Activated naive CD4-positive, alpha-beta T cell treated with anti-CD3 and anti-CD28 coated beads, Interleukin-2, amount 10 ng/mL, durations not matched to agents 7 days and 5 days (primary cell): ENCODE measurements around the gene CFAP299.
"Not testable (repeated sequence)": the region's sequence is repeated elsewhere in the genome, so short reads cannot be mapped to it uniquely, and the experiment has no call there.

ENCODE experiments used
- CTCF ChIA-PET: fragments of 350-600 bp; sonication (Branson Sonifier 250); formaldehyde crosslinking; loops from one replicate; lab custom pipeline; 2021; ENCODE audit warnings: antibody characterized with exemption; lab: Charles Lee
- DNase-seq: peaks from one replicate; pipeline ENCODE4 v3.0.0-alpha.2; 2020
- H3K27ac Mint-ChIP-seq: one replicate; pipeline ENCODE4 v1.8.0; 2021; ENCODE audit warnings: mild to moderate bottlenecking, moderate library complexity, mixed read lengths
- H3K27me3 Mint-ChIP-seq: one replicate; pipeline ENCODE4 v1.8.0; 2021; ENCODE audit warnings: mild to moderate bottlenecking, mixed read lengths
- H3K36me3 Mint-ChIP-seq: one replicate; pipeline ENCODE4 v1.8.0; 2021; ENCODE audit warnings: mixed read lengths
- H3K4me1 Mint-ChIP-seq: one replicate; pipeline ENCODE4 v1.8.0; 2021; ENCODE audit warnings: mixed read lengths
- H3K4me3 Mint-ChIP-seq: one replicate; pipeline ENCODE4 v1.8.0; 2021; ENCODE audit warnings: mild to moderate bottlenecking, moderate library complexity, mixed read lengths
- H3K9me3 Mint-ChIP-seq: one replicate; pipeline ENCODE4 v1.8.0; 2021; ENCODE audit warnings: mixed read lengths

Gene CFAP299

DNA sequence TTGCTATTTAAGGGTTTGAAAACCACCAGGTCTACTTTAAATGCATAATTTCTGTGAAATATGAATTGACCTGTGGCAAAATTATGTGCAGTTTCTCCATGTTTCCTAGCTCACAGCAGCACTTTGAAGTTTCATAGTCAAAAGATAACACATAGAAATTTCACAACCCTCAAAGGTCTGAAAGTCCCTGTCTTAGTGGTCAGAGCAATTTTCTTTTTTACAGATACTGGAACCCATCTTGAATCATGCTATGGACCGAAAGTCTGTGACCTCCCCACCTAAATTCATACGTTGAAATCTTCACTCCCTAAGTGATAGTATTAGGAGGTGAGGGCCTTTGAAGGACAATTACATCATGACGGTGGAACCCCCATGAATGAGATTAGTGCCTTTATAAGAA lies 454.6 kb downstream of the CFAP299 start:
- H3K4me3 Mint-ChIP-seq: no peak overlapping the region
- no peak for DNase-seq
- CTCF ChIA-PET: no interaction called here
- peaks cover 6% of the 10 kb centered on the region for H3K4me1 Mint-ChIP-seq
- no peaks in the 10 kb centered on the region for H3K27me3 Mint-ChIP-seq
- H3K27ac Mint-ChIP-seq: no peak overlapping the region
- no peaks in the 10 kb centered on the region for H3K36me3 Mint-ChIP-seq
- H3K9me3 Mint-ChIP-seq: peaks cover 1% of the 10 kb centered on the region

DNA sequence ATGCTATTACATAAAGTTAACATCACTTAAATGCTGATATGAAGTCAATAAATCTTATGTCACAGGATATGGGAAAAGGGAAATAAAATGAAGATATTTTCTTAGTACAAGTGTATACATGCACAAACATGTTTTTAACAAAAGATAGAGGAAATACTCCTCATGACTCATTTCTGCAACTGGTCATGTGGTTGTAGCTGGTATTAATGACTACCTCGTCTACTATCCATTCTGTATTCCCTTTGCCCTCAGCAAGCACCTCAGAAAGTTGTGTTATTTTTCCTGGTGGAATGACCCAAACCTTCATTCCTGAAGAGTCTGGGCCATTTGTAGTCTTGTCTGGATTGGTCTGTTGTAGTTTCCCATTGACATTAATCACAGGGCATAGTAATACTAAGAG lies 458.1 kb downstream of the CFAP299 start:
- H3K9me3 Mint-ChIP-seq: peaks cover 14% of the 10 kb centered on the region
- H3K36me3 Mint-ChIP-seq, CTCF ChIA-PET, H3K4me3 Mint-ChIP-seq, H3K27ac Mint-ChIP-seq, DNase-seq, H3K4me1 Mint-ChIP-seq, H3K27me3 Mint-ChIP-seq: not testable (repeated sequence)

DNA sequence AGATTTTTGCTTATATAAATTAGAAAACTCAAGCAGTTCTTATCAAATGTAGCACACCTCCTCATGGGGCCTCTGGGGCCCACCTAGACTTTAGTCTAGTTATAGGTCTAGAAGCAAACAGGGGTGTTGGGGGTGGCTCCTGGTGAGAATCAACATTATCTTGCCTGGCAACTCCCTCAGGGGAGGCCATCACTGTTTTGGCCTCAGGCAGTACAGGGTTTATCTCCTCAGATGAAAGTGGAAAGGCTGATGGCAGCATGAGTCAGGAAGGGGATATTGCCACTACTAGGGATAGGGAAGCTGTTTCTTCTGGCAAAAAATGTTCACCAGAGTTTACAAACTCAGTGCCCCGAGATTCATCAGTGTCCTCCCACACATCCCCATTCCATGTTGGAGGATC lies 462.6 kb downstream of the CFAP299 start:
- peak; percentile 28 for DNase-seq
- Mint-ChIP-seq H3K27ac (no peak overlapping the region), H3K27me3 (no peaks in the 10 kb centered on the region), H3K4me1 (no peaks in the 10 kb centered on the region), H3K9me3 (peaks cover 14% of the 10 kb centered on the region), H3K4me3 (no peak overlapping the region), H3K36me3 (no peaks in the 10 kb centered on the region)
- CTCF ChIA-PET: no interaction called here

DNA sequence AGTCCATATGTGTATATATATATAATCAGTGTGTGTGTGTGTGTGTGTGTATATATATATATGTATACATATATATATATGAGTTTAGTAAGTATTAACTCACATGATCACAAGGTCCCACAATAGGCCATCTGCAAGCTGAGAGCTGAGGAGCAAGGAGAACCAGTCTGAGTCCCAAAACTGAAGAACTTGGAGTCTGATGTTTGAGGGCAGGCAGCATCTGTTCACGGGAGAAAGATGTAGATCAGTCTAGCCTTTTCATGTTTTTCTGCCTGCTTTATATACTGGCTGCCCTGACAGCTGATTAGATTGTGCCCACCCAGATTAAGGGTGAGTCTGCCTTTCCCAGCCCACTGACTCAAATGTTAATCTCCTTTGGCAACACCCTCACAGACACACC lies 465.2 kb downstream of the CFAP299 start:
- H3K4me1 Mint-ChIP-seq, H3K27me3 Mint-ChIP-seq, H3K36me3 Mint-ChIP-seq, H3K27ac Mint-ChIP-seq, CTCF ChIA-PET, H3K4me3 Mint-ChIP-seq: not testable (repeated sequence)
- peaks cover 13% of the 10 kb centered on the region for H3K9me3 Mint-ChIP-seq
- peak; percentile 31 for DNase-seq

DNA sequence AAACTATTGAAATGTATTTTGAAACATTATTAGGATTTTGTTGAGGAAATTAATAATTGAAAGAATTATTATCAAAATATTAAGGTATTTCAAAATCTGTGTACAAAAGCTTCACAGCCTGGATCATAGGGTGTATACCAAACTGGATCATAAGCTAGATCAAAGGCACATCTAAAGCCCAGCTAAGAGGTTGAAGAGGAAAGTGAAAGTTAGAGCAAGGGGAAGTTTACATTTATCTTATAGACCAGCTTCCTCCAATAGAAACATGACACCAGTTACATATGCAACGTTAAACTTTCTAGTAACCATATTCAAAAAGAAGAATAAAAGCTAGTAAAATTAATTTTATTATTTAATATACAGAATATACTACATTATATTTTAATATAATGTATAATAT lies 467.8 kb downstream of the CFAP299 start:
- H3K9me3 Mint-ChIP-seq: peaks cover under 1% of the 10 kb centered on the region
- H3K27ac Mint-ChIP-seq: no peak overlapping the region
- CTCF ChIA-PET: interaction anchor here (1.6 kb wide), 1 partner anchor 9 kb away, joined by 3 read pairs; no protein-coding TSS in a partner anchor

DNA sequence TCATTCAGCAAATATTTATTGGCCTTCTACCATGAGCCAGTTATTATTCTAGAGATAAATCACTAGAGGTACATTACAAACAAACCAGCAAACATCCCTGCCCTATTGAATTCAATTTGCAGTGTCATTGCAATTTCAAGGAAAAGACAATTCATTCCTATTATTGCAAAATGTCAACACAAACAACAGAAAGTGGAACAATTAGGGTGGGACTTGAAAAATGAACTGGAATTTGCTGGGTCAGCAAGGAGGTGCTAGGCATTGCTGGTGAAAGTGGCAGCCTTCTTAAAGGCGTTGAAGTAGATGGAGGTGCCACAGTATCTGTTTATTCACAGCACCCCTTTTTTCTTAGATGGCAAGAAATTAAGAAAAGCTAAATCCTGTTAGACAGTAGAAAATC lies 470.9 kb downstream of the CFAP299 start:
- no peaks in the 10 kb centered on the region for H3K4me1 Mint-ChIP-seq
- no peak for DNase-seq
- H3K27me3 Mint-ChIP-seq: no peaks in the 10 kb centered on the region
- H3K36me3 Mint-ChIP-seq: no peaks in the 10 kb centered on the region
- no peaks in the 10 kb centered on the region for H3K9me3 Mint-ChIP-seq
- CTCF ChIA-PET: no interaction called here
- no peak overlapping the region for H3K4me3 Mint-ChIP-seq
- H3K27ac Mint-ChIP-seq: no peak overlapping the region

More for the DNA sequence above, 467.8 kb downstream of the CFAP299 start:
- Mint-ChIP-seq H3K4me1 (no peaks in the 10 kb centered on the region), H3K36me3 (no peaks in the 10 kb centered on the region), H3K4me3 (no peak overlapping the region), H3K27me3 (no peaks in the 10 kb centered on the region)
- no peak for DNase-seq

DNA sequence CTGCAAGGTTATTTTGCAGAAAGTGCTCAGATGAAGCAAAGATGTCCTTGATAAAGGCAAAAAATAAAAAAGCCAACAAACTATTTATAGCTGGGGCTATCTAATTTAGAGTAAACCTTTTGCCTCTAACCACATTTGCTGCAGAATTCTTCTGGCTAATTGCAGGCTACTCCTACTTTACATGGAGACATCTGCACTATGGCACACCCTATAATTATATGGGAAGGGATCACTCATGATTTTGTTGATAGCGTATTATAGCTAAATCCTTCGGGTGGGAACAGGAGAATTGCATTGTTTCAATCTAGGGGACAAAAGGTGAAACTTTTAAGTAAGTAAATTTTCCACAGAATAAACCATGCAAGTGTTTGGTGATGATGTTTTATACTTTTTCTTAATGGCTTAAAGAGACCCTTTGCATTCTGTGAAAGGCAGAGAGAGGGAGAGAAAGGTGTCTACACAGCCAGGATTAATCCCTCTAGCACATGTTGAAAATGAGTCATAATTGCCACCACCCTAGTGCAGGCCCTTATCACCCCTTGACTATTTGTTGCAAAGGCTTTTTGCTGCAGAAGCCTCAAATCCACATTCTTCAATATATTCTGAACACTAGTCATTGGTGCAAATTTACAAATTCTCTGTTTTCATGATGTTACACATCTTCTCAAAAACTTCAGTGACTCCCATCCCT lies 473.7 kb downstream of the CFAP299 start:
- DNase-seq: no peak
- CTCF ChIA-PET: interaction anchor here (0.8 kb wide), 1 partner anchor 12 kb away, joined by 3 read pairs; no protein-coding TSS in a partner anchor

DNA sequence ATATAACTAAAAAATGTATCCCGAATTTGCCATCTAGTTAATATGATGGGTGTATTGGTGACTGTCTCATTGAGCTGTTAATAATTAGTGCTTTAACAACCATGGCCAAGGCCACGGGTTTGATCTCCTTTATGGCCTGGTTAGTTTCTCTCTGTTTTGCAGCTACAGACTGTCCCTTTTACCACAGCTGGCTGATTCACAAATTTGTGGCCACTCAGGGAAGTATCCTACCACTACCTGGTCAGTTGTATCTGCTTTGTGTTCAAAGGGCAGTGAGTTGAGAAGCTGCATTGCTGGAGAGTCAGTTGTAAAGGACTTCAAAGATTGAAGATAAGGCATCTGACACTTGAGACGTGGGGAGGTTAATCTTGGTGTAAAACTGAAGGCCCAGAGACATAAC lies 475.9 kb downstream of the CFAP299 start:
- Mint-ChIP-seq H3K36me3 (no peaks in the 10 kb centered on the region), H3K27ac (no peak overlapping the region), H3K4me3 (no peak overlapping the region), H3K9me3 (no peaks in the 10 kb centered on the region), H3K27me3 (no peaks in the 10 kb centered on the region), H3K4me1 (no peaks in the 10 kb centered on the region)
- CTCF ChIA-PET: interaction anchor here (0.9 kb wide), 1 partner anchor 9 kb away, joined by 3 read pairs; no protein-coding TSS in a partner anchor
- no peak for DNase-seq

More for the DNA sequence above, 473.7 kb downstream of the CFAP299 start:
- no peaks in the 10 kb centered on the region for H3K9me3 Mint-ChIP-seq
- no peak overlapping the region for H3K4me3 Mint-ChIP-seq
- H3K4me1 Mint-ChIP-seq: no peaks in the 10 kb centered on the region
- H3K27me3 Mint-ChIP-seq: no peaks in the 10 kb centered on the region
- no peak overlapping the region for H3K27ac Mint-ChIP-seq
- no peaks in the 10 kb centered on the region for H3K36me3 Mint-ChIP-seq

DNA sequence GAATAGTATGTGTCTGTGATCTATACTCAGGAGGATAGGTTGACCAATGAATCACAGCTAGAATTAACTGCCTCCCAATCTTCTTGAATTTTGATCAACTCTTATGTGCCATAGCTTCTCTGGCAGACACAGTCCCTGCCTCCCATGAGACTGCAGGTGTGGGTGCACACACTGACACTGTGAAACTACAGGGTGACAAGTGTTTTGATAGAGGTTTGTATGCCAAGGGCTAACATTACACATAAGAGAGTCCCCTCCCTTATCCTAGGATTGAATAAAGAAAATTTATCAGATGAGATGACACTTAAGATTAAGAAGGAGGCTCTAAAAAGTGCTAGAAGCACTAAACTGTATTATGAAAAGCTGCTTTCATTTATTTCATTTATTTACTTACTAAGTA lies 476.6 kb downstream of the CFAP299 start:
- DNase-seq: no peak
- no peak overlapping the region for H3K27ac Mint-ChIP-seq
- H3K27me3 Mint-ChIP-seq: no peaks in the 10 kb centered on the region
- no peaks in the 10 kb centered on the region for H3K9me3 Mint-ChIP-seq
- CTCF ChIA-PET: interaction anchor here (0.9 kb wide), 1 partner anchor 10 kb away, joined by 3 read pairs; no protein-coding TSS in a partner anchor
- no peak overlapping the region for H3K4me3 Mint-ChIP-seq
- H3K4me1 Mint-ChIP-seq: no peaks in the 10 kb centered on the region
- no peaks in the 10 kb centered on the region for H3K36me3 Mint-ChIP-seq

DNA sequence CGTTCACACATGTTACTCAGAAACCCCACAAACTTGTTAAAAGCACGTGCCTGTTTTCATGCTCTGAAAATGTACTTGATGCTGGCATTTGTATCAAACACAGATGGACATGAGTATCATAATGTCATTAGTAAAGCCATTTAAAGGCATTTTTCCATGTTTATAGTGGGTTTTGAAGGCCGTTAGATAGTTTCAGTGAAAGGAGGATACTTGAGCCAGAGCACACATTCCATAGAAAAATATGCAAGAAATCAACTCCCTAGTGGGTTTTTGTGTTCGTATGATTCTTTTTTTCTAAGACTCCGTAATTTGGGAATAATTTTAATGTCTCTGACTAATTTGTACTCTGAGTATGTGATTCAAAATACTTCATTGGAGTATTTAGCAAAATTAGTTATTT lies 478.7 kb downstream of the CFAP299 start:
- DNase-seq: no peak
- Mint-ChIP-seq H3K36me3 (no peaks in the 10 kb centered on the region), H3K27ac (no peak overlapping the region), H3K9me3 (no peaks in the 10 kb centered on the region), H3K27me3 (no peaks in the 10 kb centered on the region), H3K4me1 (no peaks in the 10 kb centered on the region), H3K4me3 (no peak overlapping the region)
- CTCF ChIA-PET: no interaction called here

DNA sequence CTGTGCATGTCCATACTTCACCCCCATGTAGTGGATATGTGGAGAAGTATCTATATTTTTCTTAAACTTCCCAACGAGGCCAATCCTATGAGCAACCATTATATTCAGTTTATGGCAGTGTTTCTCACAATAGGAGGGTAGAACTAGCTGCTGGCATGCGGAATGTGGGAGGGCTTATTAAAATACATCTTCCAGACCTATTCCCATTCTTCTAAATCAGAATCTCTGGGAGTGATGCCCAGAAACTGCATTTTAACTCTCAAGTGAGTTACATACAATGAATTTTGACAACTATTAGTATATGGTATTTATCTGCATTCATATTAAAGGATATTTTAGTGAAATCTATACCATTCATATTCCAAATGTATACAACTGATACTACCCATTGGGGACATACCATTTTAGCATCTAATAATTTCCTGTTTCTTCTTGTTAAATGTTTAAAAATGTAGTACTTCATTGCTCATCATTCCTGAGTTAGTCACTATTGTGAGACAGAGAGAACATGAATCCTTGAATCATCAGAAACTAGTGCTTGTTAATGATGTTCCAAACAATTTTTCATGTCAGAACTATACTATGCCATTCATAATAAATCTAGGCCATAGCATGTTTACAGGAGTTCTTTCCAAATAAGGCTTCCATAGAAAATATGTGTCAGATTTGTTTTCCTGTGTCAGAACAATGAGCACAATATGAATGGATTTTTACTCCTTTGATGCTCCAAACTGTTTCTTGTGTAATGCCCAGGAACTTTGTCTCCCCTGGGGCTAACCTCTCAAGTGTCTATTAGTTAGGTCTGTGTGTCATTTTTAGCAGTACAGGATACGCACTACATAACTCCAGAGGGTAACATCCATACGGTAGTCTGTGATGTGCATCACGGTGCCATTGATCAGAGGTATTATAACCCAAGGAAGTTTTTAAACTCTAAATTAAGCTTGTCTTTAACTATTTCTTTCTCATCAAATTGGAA lies 496.1 kb downstream of the CFAP299 start:
- Mint-ChIP-seq H3K36me3 (no peaks in the 10 kb centered on the region), H3K27ac (no peak overlapping the region), H3K4me3 (no peak overlapping the region), H3K9me3 (no peaks in the 10 kb centered on the region), H3K27me3 (no peaks in the 10 kb centered on the region), H3K4me1 (no peaks in the 10 kb centered on the region)
- CTCF ChIA-PET: no interaction called here
- DNase-seq: no peak

DNA sequence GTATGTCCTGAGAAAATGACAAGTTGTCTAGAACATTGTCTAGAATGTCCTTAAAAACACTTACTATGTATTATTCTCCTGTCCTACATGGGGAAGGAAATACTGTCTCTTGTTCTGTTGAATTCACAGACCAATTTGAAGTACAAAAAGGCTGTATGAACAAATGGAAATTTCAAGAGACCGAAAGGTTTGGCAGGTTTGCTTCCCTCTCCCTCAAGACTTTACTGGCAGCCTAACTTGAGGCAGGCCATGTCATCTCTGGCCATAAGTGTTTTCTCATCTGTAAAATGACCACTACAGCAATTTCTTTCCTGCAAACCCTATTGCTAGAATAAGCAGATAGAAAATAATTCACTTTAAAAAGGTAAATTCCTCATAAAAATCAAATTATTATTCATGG lies 503.8 kb downstream of the CFAP299 start:
- no peaks in the 10 kb centered on the region for H3K4me1 Mint-ChIP-seq
- no peak overlapping the region for H3K4me3 Mint-ChIP-seq
- H3K36me3 Mint-ChIP-seq: no peaks in the 10 kb centered on the region
- no peak overlapping the region for H3K27ac Mint-ChIP-seq
- no peak for DNase-seq
- CTCF ChIA-PET: no interaction called here
- peaks cover 2% of the 10 kb centered on the region for H3K9me3 Mint-ChIP-seq
- no peaks in the 10 kb centered on the region for H3K27me3 Mint-ChIP-seq

DNA sequence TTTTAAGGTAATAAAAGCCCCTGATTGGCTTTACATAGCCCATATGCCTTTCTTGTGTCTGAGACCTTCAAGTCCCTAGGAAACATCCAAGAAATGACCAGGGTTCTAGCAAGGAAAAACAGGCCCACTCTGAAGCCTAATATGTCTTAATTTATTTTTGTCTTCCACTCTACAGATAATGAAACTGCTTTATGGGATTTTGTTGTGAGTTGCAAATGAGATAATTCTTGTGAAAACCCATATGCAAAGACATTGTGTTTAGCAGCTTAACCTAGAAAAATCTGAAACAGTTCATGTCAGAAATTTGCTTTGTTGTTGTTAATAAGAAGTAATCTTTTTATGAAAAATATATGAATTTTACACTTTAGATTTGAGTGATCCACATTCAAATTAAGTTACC lies 504.3 kb downstream of the CFAP299 start:
- no peaks in the 10 kb centered on the region for H3K4me1 Mint-ChIP-seq
- no peak overlapping the region for H3K27ac Mint-ChIP-seq
- H3K4me3 Mint-ChIP-seq: no peak overlapping the region
- H3K9me3 Mint-ChIP-seq: peaks cover 2% of the 10 kb centered on the region
- H3K27me3 Mint-ChIP-seq: no peaks in the 10 kb centered on the region
- CTCF ChIA-PET: no interaction called here
- H3K36me3 Mint-ChIP-seq: no peaks in the 10 kb centered on the region
- no peak for DNase-seq

DNA sequence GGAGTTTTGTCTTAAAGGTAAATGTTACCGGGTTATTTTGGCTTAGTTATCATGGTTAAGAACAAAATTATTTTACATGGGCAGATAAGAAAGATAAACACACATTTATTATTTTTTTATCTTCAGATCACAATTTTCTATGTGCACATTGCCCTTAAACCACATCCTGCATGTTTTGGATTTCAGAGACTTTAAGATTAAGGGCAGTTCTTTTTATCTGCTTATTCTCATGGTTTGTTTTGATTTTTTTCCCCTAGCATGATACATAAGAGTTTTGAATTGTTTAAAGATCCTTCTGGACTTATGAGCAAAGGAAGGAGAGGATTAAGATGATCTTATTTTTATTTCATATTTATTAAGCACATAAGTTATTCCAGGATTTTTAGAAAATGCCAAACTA lies 504.9 kb downstream of the CFAP299 start:
- peaks cover 2% of the 10 kb centered on the region for H3K9me3 Mint-ChIP-seq
- H3K36me3 Mint-ChIP-seq: no peaks in the 10 kb centered on the region
- DNase-seq: no peak
- no peak overlapping the region for H3K27ac Mint-ChIP-seq
- CTCF ChIA-PET: no interaction called here
- H3K4me1 Mint-ChIP-seq: no peaks in the 10 kb centered on the region
- no peaks in the 10 kb centered on the region for H3K27me3 Mint-ChIP-seq
- H3K4me3 Mint-ChIP-seq: no peak overlapping the region
